Measurements from ENCODE around the gene WDR64.

- TF ChIP-seq CTCF (IDR thresholded peaks at IDR 0.05; ENCODE audit: low read depth, low read length) (no peak), POLR2A (IDR thresholded peaks at IDR 0.05; ENCODE audit: extremely low read depth, insufficient read length) (no peak)
- TF ChIP-seq, protein P1, sequence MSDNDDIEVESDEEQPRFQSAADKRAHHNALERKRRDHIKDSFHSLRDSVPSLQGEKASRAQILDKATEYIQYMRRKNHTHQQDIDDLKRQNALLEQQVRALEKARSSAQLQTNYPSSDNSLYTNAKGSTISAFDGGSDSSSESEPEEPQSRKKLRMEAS (IDR thresholded peaks at IDR 0.05; ENCODE audit: low read depth, low read length), result no peak
Measured at GRCh38 chr1:241842565-241842964, 190.5 kb downstream of the WDR64 start.

Measured in NB4 (cell line).